HEK293T (cell line): ENCODE measurements around the gene IL17RE.

ENCODE experiments used
- BHLHE40 ChIP-seq: fragments of 450-650 bp; IDR thresholded peaks from 2 replicates; pipeline ENCODE4 v1.6.1; 2016; ENCODE audit warnings: mild to moderate bottlenecking, moderate library complexity, borderline replicate concordance
- CTBP1 ChIP-seq: fragments of 450-650 bp; IDR thresholded peaks from 2 replicates; pipeline ENCODE4 v1.6.1; 2016; ENCODE audit warnings: borderline replicate concordance
- ELF4 ChIP-seq: fragments of 450-650 bp; IDR thresholded peaks from 2 replicates; pipeline ENCODE4 v1.6.1; 2017; ENCODE audit warnings: antibody characterized with exemption
- FOXM1 ChIP-seq: fragments of 450-650 bp; IDR thresholded peaks from 2 replicates; pipeline ENCODE4 v1.6.1; 2017; ENCODE audit warnings: mild to moderate bottlenecking, borderline replicate concordance

DNA sequence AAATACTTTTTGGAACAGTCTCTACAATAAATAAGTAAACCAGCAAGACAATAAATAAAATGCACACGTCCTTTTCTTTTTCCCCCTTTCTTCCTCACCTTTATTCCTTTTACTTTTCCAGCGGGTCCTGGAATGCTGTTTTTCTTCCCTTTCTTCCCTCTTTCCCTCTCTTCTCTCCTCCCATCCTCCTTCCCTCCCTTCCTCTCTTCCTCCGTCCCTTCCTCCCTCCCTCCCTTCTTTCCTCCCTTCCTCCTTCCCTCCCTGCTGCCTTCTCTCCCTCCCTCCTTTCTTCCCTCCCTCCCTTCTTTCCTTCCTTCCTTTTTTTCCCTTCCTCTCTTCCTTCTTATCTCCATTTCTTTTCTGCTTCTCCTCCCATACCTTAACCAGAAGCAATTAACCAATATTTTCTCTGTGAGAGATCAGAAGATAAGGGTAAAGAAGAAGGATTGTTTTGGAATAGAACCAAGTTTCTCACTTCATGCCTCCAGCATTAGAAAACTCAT is 3.3 kb upstream of the IL17RE start:
- TF ChIP-seq FOXM1 (no peak), ELF4 (no peak), CTBP1 (no peak), BHLHE40 (no peak)
